KOPT-K1 (cell line): ENCODE measurements around the gene GEMIN7.
"Not testable (repeated sequence)": the region's sequence is repeated elsewhere in the genome, so short reads cannot be mapped to it uniquely, and the experiment has no call there.

ENCODE experiments used
- H3K27ac ChIP-seq: fragments of 200-600 bp; sonication (generic); 2 replicates; pipeline ENCODE4 v1.5.1; 2016; ENCODE audit warnings: antibody characterized with exemption, mild to moderate bottlenecking, low read depth, low read length; ENCODE audit not compliant: poor library complexity, severe bottlenecking
- H3K36me3 ChIP-seq: fragments of 200-600 bp; sonication (generic); 2 replicates; pipeline ENCODE4 v1.5.1; 2017; ENCODE audit warnings: antibody characterized with exemption, mild to moderate bottlenecking, low read length, moderate library complexity; ENCODE audit not compliant: insufficient read depth
- H3K9me3 ChIP-seq: fragments of 200-600 bp; sonication (generic); 2 replicates; pipeline ENCODE4 v1.5.1; 2017; ENCODE audit warnings: antibody characterized with exemption, low read length, mild to moderate bottlenecking; ENCODE audit not compliant: insufficient read depth, poor library complexity, severe bottlenecking

Gene GEMIN7

DNA sequence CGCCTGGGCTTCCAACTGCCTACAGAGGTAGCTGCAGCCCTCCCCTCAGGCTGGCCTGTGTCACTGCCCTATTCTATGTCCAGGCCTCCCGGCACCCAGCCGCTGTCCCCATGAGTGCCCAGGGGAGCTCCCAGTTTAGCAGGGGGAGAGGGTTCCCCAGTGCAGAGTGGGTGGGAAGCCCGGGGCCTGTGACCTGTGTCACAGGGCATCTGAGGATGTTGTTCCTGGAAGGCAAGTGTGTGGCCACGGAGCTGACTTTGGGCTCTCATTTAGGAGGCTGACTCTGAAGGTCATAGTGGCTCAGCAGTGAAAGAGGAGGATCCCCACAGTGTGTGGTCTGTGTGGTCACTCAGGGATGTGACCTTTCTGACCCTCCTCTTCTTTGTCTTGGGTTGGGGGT lies 39.0 kb downstream of the GEMIN7 start:
- H3K27ac ChIP-seq: peak overlapping the region; percentile 86

DNA sequence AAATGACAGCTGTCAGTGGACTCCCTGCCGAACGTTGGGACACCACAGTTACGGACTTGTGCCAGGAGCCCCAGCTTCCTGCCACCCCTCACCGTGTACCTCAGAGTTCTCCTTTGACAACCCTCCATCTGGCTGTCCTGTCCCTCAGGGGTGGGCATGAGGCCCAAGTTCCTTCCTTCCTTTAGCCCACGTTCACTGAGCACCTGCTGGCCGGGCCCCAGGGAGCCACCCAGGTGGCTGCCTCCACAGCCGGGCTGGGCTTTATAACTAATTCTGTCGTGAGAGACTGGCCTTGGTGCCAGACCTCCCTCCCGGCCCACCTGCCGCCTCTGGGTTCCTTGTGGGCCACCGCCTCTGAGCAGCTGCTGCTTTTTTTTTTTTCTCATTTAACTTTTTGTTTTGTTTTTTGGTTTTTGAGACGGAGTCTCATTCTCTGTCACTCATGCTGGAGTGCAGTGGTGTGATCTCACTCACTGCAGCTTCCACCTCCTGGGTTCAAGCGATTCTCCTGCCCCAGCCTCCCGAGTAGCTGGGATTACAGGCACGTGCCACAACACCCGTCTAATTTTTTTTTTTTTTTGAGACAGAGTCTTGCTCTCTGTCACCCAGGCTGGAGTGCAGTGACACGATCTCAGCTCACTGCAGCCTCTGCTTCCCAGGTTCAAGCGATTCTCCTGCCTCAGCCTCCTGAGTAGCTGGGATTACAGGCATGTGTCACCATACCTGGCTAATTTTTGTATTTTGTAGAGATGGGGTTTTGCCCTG lies 39.7 kb downstream of the GEMIN7 start:
- not testable (repeated sequence) for H3K9me3 ChIP-seq, H3K36me3 ChIP-seq
- H3K27ac ChIP-seq: peak overlapping the region; percentile 86

More for the DNA sequence above, 39.0 kb downstream of the GEMIN7 start:
- Histone ChIP-seq H3K9me3 (no peaks in the 10 kb centered on the region), H3K36me3 (no peaks in the 10 kb centered on the region; the same call in 1 of the 2 replicates)

DNA sequence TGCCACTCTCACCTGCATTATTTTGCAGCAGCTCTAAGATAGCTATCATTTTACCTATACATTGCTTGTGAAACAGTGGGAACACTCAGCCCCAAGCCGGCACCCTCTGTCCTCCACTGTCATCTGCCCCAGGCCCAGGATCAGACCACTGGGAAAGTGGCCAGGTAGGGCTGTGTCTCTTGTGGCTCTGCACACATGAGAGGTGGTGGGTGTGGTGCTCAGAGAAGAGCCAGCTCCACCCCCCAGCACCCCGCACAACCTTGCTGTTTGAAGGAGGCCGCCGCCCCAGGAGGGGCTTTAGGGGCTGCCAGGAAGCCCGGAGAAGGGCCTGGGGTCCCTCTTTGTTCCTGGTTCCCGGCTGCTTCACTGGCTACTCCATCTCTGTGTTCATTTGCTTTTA lies 40.5 kb downstream of the GEMIN7 start:
- Histone ChIP-seq H3K9me3 (no peaks in the 10 kb centered on the region), H3K27ac (peak overlapping the region; percentile 86), H3K36me3 (peaks cover 5% of the 10 kb centered on the region; the same call in 1 of the 2 replicates)

DNA sequence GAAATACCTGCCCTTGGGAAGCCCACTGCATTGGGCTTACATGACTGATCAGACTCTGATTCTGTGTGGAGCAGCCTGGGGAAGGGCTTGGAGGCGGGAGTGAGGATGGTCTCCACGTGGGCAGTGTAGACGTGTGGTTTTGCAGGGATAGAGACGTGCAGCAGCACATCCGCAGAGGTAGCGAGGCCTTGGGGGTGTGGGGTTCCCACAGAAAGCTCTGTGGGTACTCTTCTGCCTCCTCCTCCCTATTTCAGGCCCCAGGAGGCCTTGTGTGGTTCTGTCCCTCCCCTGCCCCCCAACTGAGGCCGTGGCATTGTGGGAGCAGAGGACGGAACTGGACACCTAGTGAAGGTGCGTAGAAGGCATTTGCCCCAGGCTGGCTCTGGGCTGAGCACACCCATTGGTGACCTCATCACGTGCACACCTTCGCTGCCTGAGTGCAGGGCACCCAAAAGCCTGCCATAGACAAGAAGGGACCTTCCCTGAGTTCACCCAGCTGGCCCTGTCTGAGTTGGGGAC lies 42.8 kb downstream of the GEMIN7 start:
- Histone ChIP-seq H3K9me3 (no peaks in the 10 kb centered on the region), H3K27ac (no peak overlapping the region), H3K36me3 (peaks cover 5% of the 10 kb centered on the region; the same call in 1 of the 2 replicates)

DNA sequence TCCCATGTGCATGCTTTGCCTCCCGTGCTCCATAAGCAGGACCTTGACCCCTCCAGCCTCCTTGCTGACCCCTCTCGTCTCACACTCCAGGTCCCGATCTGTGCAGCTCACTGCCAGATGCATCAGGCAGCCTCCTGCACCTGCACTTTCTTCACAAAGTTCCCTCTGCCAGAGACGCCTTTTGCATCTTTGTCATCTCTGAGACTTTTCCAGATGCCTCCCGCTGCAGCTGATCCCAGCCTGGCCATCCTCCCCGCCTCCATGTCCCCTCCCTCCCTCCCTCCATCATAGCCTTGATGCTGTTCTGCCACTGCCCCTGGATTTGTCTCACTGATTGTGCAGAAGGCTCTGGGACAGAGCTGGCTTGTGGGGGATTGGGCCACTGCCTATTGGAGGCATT lies 43.8 kb downstream of the GEMIN7 start:
- H3K27ac ChIP-seq: no peak overlapping the region
- H3K36me3 ChIP-seq: peaks cover 5% of the 10 kb centered on the region; the same call in 1 of the 2 replicates
- no peaks in the 10 kb centered on the region for H3K9me3 ChIP-seq

DNA sequence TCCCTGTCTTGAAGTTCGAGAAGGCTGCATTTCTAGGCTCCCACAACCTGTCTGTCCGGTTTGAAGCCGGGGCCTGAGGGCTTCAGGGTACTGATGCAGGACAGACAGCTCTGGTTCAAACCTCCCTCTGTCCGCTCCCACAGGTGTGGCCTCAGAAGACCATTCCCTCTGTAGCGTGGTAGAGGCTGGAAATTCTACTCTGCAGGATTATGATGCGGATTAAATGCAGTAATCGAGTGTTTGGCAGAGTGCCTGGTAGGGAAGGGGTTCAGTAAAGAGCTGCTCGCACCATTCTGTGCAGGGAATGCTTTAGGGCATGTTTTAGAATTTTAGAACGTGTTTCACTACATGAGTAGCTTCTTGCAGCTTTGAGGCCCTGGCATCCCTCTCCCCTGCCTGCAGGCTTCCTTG lies 44.4 kb downstream of the GEMIN7 start:
- H3K9me3 ChIP-seq: no peaks in the 10 kb centered on the region
- no peak overlapping the region for H3K27ac ChIP-seq
- H3K36me3 ChIP-seq: peaks cover 5% of the 10 kb centered on the region; the same call in 1 of the 2 replicates

DNA sequence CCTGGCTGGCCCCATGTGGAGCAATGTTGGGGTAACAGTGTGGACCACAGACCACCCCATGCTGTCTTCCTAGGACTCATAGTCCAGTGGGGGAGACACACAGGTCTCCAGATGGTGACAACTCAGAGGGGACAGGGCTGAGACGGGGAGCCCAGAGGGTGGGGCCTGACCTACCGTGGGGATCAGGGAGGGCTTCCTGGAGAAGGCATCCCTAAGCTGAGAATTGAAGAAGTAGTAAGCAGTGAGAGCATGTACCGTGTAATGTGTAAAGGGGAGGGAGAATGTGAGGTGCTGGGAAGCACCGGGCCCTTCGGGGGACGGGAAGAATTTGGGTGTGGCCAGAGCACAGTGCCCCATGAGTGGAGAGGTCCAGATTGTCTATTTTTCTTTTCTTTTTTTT lies 45.0 kb downstream of the GEMIN7 start:
- H3K9me3 ChIP-seq: no peaks in the 10 kb centered on the region
- no peak overlapping the region for H3K27ac ChIP-seq
- H3K36me3 ChIP-seq: peaks cover 5% of the 10 kb centered on the region; the same call in 1 of the 2 replicates

DNA sequence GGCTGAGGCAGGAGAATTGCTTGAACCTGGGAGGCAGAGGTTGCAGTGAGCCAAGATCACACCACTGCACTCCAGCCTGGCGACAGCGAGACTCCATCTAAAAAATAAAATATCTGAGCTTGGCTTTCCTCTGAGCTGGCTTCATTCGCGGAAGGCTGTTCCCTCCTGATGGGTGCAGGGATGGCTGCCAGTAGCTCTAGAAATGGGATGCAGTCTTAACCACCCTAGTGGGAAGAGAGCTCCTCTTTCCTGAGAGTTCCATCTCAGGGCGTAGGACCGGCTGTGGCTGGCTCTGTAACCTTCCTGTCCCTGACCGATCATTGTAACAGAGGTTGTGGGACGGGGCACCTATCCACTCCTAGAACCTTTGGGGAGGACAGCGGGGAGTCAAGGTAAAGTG lies 46.3 kb downstream of the GEMIN7 start:
- H3K27ac ChIP-seq: no peak overlapping the region
- peaks cover 5% of the 10 kb centered on the region; the same call in 1 of the 2 replicates for H3K36me3 ChIP-seq
- H3K9me3 ChIP-seq: no peaks in the 10 kb centered on the region

DNA sequence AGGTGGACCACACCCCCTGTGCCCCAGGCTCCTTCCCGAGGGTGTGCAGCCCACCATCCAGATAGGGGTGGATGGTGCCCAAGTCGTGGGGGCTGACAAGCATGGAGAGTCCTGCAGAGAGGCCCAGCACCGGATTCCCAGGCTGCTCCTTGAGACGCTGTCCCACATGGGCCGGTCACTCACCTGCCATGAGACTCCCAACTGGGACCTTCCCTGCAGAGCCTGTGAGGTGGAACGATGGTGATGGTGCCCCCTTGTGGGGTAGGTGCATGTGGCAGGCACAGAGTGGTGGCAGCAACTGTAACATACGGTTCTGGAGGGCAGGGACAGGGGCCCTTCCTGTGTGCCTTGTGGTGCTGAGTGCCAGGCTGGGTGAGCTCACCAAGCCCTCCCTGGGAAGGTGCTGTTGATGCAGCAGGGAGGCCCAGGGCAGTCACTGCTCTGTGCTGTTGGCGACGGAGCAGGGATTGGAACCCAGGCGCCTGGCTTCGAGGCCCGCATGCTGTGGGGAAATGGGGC lies 47.0 kb downstream of the GEMIN7 start:
- H3K27ac ChIP-seq: no peak overlapping the region
- peaks cover 5% of the 10 kb centered on the region; the same call in 1 of the 2 replicates for H3K36me3 ChIP-seq

DNA sequence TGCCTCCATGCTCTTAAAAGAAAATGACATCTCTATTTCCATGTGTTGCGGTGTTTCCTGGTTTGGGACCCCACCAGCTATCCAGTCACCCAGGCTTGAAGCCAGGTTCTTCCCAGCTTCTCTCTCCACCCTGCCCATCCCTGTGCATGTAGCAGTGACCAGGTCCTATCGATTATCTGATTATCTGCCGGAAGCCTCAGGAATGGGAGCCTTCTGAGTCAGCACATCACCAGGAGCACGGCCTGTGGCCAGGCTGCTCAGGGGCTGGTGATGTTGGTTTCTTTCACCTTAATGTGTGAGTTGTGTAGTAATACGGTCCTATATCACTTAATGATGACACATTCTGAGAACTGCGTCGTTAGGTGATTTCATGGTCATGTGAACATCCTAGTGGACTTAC lies 47.6 kb downstream of the GEMIN7 start:
- Histone ChIP-seq H3K36me3 (peaks cover 5% of the 10 kb centered on the region; the same call in 1 of the 2 replicates), H3K27ac (no peak overlapping the region), H3K9me3 (no peaks in the 10 kb centered on the region)

More for the DNA sequence above, 47.0 kb downstream of the GEMIN7 start:
- no peaks in the 10 kb centered on the region for H3K9me3 ChIP-seq

DNA sequence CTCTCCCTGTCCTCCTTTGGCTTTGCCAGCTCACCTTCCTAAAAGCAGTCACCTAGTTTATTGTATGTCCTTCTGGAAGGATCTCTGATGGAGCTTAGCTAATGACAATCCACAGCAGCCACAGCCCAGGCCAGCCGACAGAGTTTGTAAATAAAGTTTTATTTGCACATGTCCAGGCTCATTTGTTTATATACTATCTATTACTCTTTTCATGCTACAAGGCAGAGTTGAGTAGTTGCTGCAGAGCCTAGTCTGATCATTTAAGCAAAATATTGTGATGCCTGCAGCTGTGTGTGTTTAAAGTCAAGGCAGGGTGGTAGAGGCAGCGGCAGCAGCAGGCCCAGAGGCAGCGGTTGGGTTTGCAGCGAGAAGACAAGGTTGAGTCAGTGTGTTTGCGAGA lies 49.1 kb downstream of the GEMIN7 start:
- Histone ChIP-seq H3K9me3 (no peaks in the 10 kb centered on the region), H3K27ac (no peak overlapping the region), H3K36me3 (peaks cover 4% of the 10 kb centered on the region; the same call in 1 of the 2 replicates)

DNA sequence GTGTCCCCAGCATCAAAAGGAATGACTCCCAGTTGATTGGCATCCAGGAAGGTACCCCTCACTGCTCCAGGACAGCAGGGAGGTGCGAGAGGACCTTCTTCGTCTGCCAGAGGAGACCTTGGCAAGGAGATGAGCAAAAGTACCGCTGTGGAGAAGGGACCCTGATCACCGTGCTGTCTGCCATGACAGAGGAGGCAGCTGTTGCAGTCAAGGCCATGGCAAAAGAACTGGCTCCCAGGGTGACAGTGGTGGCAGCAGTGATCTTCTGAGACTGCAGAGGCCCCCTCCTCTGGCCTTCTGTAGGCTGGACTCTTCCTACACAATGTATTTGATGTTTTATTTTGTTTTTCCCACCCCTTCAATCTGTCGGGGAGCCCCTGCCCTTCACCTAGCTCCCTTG lies 49.7 kb downstream of the GEMIN7 start:
- Histone ChIP-seq H3K27ac (no peak overlapping the region), H3K9me3 (no peaks in the 10 kb centered on the region), H3K36me3 (peaks cover 3% of the 10 kb centered on the region; the same call in 1 of the 2 replicates)

DNA sequence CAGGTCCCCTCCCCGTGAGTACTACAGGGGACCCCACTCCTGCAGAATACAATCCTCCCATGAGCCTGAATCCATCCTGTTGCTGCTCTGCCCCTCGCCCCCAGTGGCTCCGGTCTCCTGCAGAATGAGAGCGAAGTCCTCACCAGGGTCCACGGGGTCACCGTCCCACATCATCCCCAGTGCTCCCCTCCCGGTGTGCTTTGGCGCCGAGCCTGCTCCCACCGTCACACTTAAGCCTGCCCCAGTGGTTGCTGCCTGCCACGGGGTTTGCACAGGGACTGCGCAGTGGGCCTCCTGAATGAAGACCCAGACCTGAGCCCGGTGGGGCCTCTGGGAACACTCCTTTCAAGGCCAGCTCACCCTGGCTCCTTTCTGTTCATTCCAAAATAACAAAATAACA lies 51.2 kb downstream of the GEMIN7 start:
- no peaks in the 10 kb centered on the region for H3K9me3 ChIP-seq
- H3K27ac ChIP-seq: no peak overlapping the region
- peaks cover 4% of the 10 kb centered on the region; the same call in 1 of the 2 replicates for H3K36me3 ChIP-seq

DNA sequence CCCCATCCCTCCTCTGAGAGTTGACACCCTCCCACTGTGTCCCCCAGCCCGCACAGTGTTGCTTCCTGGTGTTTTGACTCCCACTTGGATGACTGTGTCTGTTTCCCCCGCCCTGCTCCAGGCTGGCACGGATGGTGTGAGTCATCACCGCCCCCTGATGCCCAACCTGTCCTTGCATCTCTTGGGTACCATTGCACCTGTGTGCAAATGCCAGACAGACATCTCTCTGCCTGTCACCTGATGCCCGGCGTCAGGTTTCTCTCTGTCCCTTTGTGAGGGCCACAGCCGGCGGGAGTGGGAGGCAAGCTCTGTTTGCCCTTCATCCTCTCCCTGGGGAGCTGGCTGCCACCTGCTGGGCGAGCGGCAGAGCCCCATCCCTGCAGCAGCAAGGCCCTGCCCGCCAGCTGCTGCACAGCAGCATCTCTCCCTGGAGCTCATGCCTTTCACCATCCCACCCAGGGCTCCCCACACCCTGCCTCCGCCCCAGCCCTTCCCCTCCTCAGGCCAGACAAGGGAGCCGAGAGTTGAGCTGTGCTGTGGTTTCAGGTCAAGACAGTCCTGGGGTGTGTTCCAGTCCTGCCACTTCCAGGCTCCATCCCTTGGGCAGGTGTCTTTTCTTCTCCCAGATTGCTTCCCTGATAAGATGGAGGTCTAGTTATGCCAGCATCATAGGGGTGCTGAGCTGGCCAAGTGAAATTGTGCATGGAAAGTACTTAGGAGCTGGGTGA lies 52.0 kb downstream of the GEMIN7 start:
- Histone ChIP-seq H3K36me3 (peaks cover 4% of the 10 kb centered on the region; the same call in 1 of the 2 replicates), H3K27ac (no peak overlapping the region)

DNA sequence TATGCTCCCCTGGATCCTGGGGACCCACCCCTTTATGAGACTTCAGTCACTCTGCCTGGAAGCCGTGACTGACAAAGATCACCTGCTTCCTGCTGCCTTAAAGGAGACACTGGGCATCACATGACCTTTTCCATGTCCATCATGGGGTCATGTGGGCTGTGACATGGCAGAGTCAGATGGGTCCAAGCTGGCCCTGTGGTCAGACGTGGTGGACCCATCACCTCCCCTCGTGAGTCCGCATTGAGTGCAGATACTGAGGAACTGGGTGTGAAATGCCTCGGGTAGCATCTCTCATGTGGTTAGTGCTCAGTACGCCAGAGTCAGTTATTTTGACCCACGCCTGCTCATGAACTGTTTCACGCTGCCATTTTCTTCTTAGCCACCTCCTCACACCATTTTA lies 54.6 kb downstream of the GEMIN7 start:
- no peak overlapping the region for H3K27ac ChIP-seq

More for the DNA sequence above, 52.0 kb downstream of the GEMIN7 start:
- H3K9me3 ChIP-seq: no peaks in the 10 kb centered on the region

More for the DNA sequence above, 54.6 kb downstream of the GEMIN7 start:
- H3K36me3 ChIP-seq: peaks cover 4% of the 10 kb centered on the region; the same call in 1 of the 2 replicates
- H3K9me3 ChIP-seq: no peaks in the 10 kb centered on the region
